IMR-90 (cell line): ENCODE results near the gene COX8A. TPM values are rescaled to one million over a fixed set of nuclear protein-coding genes. Genes with fewer than 3 reads are reported as not detected.

Source experiments
- ATAC-seq: fragments of 200-7000 bp; cut with Tn5 transposase; 2 replicates; pipeline ENCODE4 v1.9.1; 2020; ENCODE audit warnings: low read depth, mild to moderate bottlenecking, moderate library complexity
- BruUV-seq: library from RNA; stranded (reverse); fragments of 400-500 nt; replicated peaks from 2 replicates; lab custom pipeline; 2021; lab: Mats Ljungman, UMichigan
- CTCF ChIA-PET: fragments of 300-600 bp; formaldehyde crosslinking; extraction: SDS; loops from one replicate; lab custom pipeline; 2021; ENCODE audit warnings: antibody characterized with exemption; lab: Yijun Ruan, JAX
- POLR2A ChIA-PET: fragments of 300-600 bp; sonication (Branson Sonifier 250); formaldehyde crosslinking; loops from one replicate; lab custom pipeline; 2022; ENCODE audit warnings: antibody characterized with exemption; ENCODE audit not compliant: unreplicated experiment; lab: Charles Lee
- DNase-seq: peaks from one replicate; pipeline ENCODE4 v3.0.0; 2013
- H2AFZ ChIP-seq: replicated peaks from 2 replicates; pipeline ENCODE3; 2013; ENCODE audit warnings: low read length, mild to moderate bottlenecking; ENCODE audit not compliant: poor library complexity
- H2AK5ac ChIP-seq: 2 replicates; pipeline ENCODE4 v1.6.1; 2013; ENCODE audit warnings: low read depth, low read length, inconsistent platforms
- H2AK9ac ChIP-seq: replicated peaks from 2 replicates; pipeline ENCODE3; 2013; ENCODE audit warnings: mild to moderate bottlenecking, low read depth, low read length, moderate library complexity; ENCODE audit not compliant: poor library complexity
- H2BK120ac ChIP-seq: 2 replicates; pipeline ENCODE4 v1.6.1; 2013; ENCODE audit warnings: low read depth, low read length, inconsistent platforms
- H2BK15ac ChIP-seq: 3 replicates; pipeline ENCODE4 v1.6.1; 2013; ENCODE audit warnings: low read depth, low read length, inconsistent platforms
- H2BK20ac ChIP-seq: 2 replicates; pipeline ENCODE4 v1.6.1; 2013; ENCODE audit warnings: low read depth, mild to moderate bottlenecking, inconsistent platforms, low read length, moderate library complexity
- H2BK5ac ChIP-seq: 2 replicates; pipeline ENCODE4 v1.6.1; 2013; ENCODE audit warnings: mild to moderate bottlenecking, low read depth, low read length, inconsistent platforms; ENCODE audit not compliant: poor library complexity, severe bottlenecking
- H3K14ac ChIP-seq: replicated peaks from 2 replicates; pipeline ENCODE4 v1.6.1; 2013; ENCODE audit warnings: low read depth, low read length, inconsistent platforms
- H3K18ac ChIP-seq: 2 replicates; pipeline ENCODE4 v1.6.1; 2013; ENCODE audit warnings: low read depth, low read length, control low read depth
- H3K23ac ChIP-seq: 2 replicates; pipeline ENCODE4 v1.6.1; 2013; ENCODE audit warnings: low read depth, low read length, inconsistent platforms
- H3K27ac ChIP-seq: 2 replicates; pipeline ENCODE4 v1.5.1; 2013; ENCODE audit warnings: mild to moderate bottlenecking, control low read depth, low read length; ENCODE audit not compliant: insufficient read depth
- H3K27me3 ChIP-seq: 2 replicates; pipeline ENCODE4 v1.6.1; 2013; ENCODE audit warnings: low read length; ENCODE audit not compliant: control insufficient read depth, insufficient read depth
- H3K36me3 ChIP-seq: 2 replicates; pipeline ENCODE4 v1.6.1; 2013; ENCODE audit warnings: low read length, mixed read lengths; ENCODE audit not compliant: control insufficient read depth, insufficient read depth
- H3K4ac ChIP-seq: 2 replicates; pipeline ENCODE4 v1.6.1; 2013; ENCODE audit warnings: low read depth, low read length, inconsistent platforms
- H3K4me1 ChIP-seq: 2 replicates; pipeline ENCODE4 v1.6.1; 2013; ENCODE audit warnings: low read length, mixed read lengths; ENCODE audit not compliant: control insufficient read depth, insufficient read depth
- H3K4me2 ChIP-seq: 2 replicates; pipeline ENCODE4 v1.6.1; 2013; ENCODE audit warnings: low read depth, mild to moderate bottlenecking, control low read depth, low read length, moderate library complexity
- H3K4me3 ChIP-seq: 2 replicates; pipeline ENCODE4 v1.5.1; 2013; ENCODE audit warnings: low read depth, mild to moderate bottlenecking, control low read depth, low read length, moderate library complexity; ENCODE audit not compliant: insufficient read depth
- H3K56ac ChIP-seq: 2 replicates; pipeline ENCODE4 v1.6.1; 2013; ENCODE audit warnings: low read length, inconsistent platforms; ENCODE audit not compliant: insufficient read depth; ENCODE audit errors: extremely low read depth
- H3K79me1 ChIP-seq, 2 experiments: 2 replicates each; pipeline ENCODE4 v1.6.1; 2013; ENCODE audit warnings: low read length in 2 of 2, inconsistent platforms in 1 of 2, low read depth in 1 of 2
- H3K9ac ChIP-seq: 2 replicates; pipeline ENCODE4 v1.6.1; 2013; ENCODE audit warnings: low read depth, low read length, control low read depth
- H3K9me1 ChIP-seq: 2 replicates; pipeline ENCODE4 v1.6.1; 2013; ENCODE audit warnings: low read length, inconsistent platforms; ENCODE audit not compliant: insufficient read depth
- H3K9me3 ChIP-seq: 2 replicates; pipeline ENCODE4 v1.6.1; 2013; ENCODE audit warnings: low read length; ENCODE audit not compliant: control insufficient read depth, insufficient read depth
- H4K20me1 ChIP-seq: 2 replicates; pipeline ENCODE4 v1.6.1; 2013; ENCODE audit warnings: low read length, inconsistent platforms; ENCODE audit not compliant: insufficient read depth
- H4K5ac ChIP-seq: 2 replicates; pipeline ENCODE4 v1.6.1; 2013; ENCODE audit warnings: mild to moderate bottlenecking, low read depth, low read length, control low read depth
- H4K8ac ChIP-seq, 2 experiments: 2 replicates each; pipeline ENCODE4 v1.6.1; 2013; ENCODE audit warnings: low read depth in 2 of 2, low read length in 2 of 2, control low read depth in 1 of 2, inconsistent platforms in 1 of 2
- H4K91ac ChIP-seq: 2 replicates; pipeline ENCODE4 v1.6.1; 2013; ENCODE audit warnings: low read depth, low read length, inconsistent platforms; ENCODE audit not compliant: insufficient read depth
- BHLHE40 ChIP-seq: fragments of 150-350 bp; IDR thresholded peaks from 2 replicates; pipeline ENCODE4 v1.6.1; 2016; ENCODE audit warnings: mild to moderate bottlenecking, low read depth, low read length
- CHD1 ChIP-seq: IDR thresholded peaks from 2 replicates; pipeline ENCODE4 v1.6.1; 2012; ENCODE audit warnings: low read depth, low read length, improper control_type of control experiment
- FOS ChIP-seq: fragments of 150-350 bp; IDR thresholded peaks from 2 replicates; pipeline ENCODE4 v1.6.1; 2016; ENCODE audit warnings: low read depth, low read length
- MAFK ChIP-seq: IDR thresholded peaks from 2 replicates; pipeline ENCODE4 v1.6.1; 2012; ENCODE audit warnings: low read depth, low read length, improper control_type of control experiment
- MAZ ChIP-seq: IDR thresholded peaks from 2 replicates; pipeline ENCODE4 v1.6.1; 2012; ENCODE audit warnings: low read depth, mild to moderate bottlenecking, low read length, improper control_type of control experiment, moderate library complexity, borderline replicate concordance
- NFE2L2 ChIP-seq: fragments of 150-350 bp; IDR thresholded peaks from 2 replicates; pipeline ENCODE4 v1.6.1; 2016; ENCODE audit warnings: low read depth, mild to moderate bottlenecking, low read length
- RAD21 ChIP-seq: IDR thresholded peaks from 2 replicates; pipeline ENCODE4 v1.6.1; 2012; ENCODE audit warnings: low read length, improper control_type of control experiment
- RCOR1 ChIP-seq: IDR thresholded peaks from 2 replicates; pipeline ENCODE4 v1.6.1; 2012; ENCODE audit warnings: mild to moderate bottlenecking, low read length, improper control_type of control experiment; ENCODE audit not compliant: insufficient replicate concordance
- SMC3 ChIP-seq: fragments of 150-350 bp; IDR thresholded peaks from 2 replicates; pipeline ENCODE4 v1.6.1; 2016; ENCODE audit warnings: low read depth, mild to moderate bottlenecking, antibody characterized with exemption, low read length, moderate library complexity
- WGBS, 2 experiments: methylation state at CpG; one replicate each; pipeline versions ENCODE4 v1.1.5 to v1.1.7; 2013; ENCODE audit warnings: missing lambda C conversion rate in 2 of 2; ENCODE audit not compliant: insufficient read length in 1 of 2; ENCODE audit errors: extremely low coverage in 2 of 2; 5-methylcytosine and 5-hydroxymethylcytosine counted together
- dilution Hi-C: fragments of 300-500 bp; cut with HindIII; formaldehyde crosslinking; loops from one replicate; pipeline ENCODE4 v1.14.3; 2018; ENCODE audit warnings: low sequenced_read_pairs; ENCODE audit not compliant: unreplicated experiment
- in situ Hi-C: fragments of 300-500 bp; cut with MboI; formaldehyde crosslinking; loops from 3 replicates; pipeline ENCODE4 v1.14.3; 2019; ENCODE audit warnings: low sequenced_read_pairs, inconsistent platforms, mixed read lengths
- intact Hi-C: fragments of 100-400 bp; cut with micrococcal nuclease; formaldehyde crosslinking; loops from 2 replicates; pipeline ENCODE4 v1.10.0; 2022
- polyA plus RNA-seq, 3 experiments: library from polyadenylated mRNA; depleted of rRNA; stranded (reverse); fragments of >200 nt; gene quantifications; 2 replicates each; pipeline ENCODE4 v1.2.3, GENCODE V29; 2012; ENCODE audit warnings: low replicate concordance in 1 of 3
- total RNA-seq: library from RNA; depleted of rRNA; stranded (reverse); fragments of >200 nt; gene quantifications from 2 replicates; pipeline ENCODE4 v1.2.3, GENCODE V29; 2012
- TF ChIP-seq, protein P1 (sequence below): conservative IDR thresholded peaks from 2 replicates; pipeline ENCODE4 v1.5.1; 2012; ENCODE audit warnings: mild to moderate bottlenecking, low read depth, low read length, improper control_type of control experiment

Gene COX8A
- total and polyA plus RNA-seq, 2 of the 4 experiments (the other 2 are of a cell fraction): 250 to 598 TPM

GRCh38 chr11:64022125-64022784 lies 47.8 kb downstream of the COX8A start:
- H2BK120ac ChIP-seq: no peak overlapping the region
- intact Hi-C loops (no loop called here), in situ Hi-C loops (no loop called here), dilution Hi-C loops (no loop called here)
- H3K4me1 ChIP-seq: no peaks in the 10 kb centered on the region
- no peak overlapping the region for H2BK20ac ChIP-seq
- H3K14ac ChIP-seq: no peak overlapping the region
- no peak overlapping the region for H2AK5ac ChIP-seq
- no peak for DNase-seq
- H3K56ac ChIP-seq: no peak overlapping the region
- no peak overlapping the region for H4K91ac ChIP-seq
- H3K9me3 ChIP-seq: no peaks in the 10 kb centered on the region
- no peak overlapping the region for H3K18ac ChIP-seq
- H4K20me1 ChIP-seq: 0 out of 2 replicates have a peak, but pooled peaks cover 8% of the 10 kb centered on the region
- no peak overlapping the region for H2AK9ac ChIP-seq
- H3K27ac ChIP-seq: no peak overlapping the region
- H2AFZ ChIP-seq: no peak overlapping the region
- peaks cover 11% of the 10 kb centered on the region for H3K27me3 ChIP-seq
- ChIA-PET CTCF (no interaction called here), POLR2A (interaction anchor here (0.7 kb wide), 1 partner anchor 111 kb away, joined by 9 read pairs; no protein-coding TSS in a partner anchor)
- BruUV-seq: no TSS peak
- TF ChIP-seq FOS: no peak
- no peak for TF ChIP-seq CHD1
- TF ChIP-seq, protein P1, sequence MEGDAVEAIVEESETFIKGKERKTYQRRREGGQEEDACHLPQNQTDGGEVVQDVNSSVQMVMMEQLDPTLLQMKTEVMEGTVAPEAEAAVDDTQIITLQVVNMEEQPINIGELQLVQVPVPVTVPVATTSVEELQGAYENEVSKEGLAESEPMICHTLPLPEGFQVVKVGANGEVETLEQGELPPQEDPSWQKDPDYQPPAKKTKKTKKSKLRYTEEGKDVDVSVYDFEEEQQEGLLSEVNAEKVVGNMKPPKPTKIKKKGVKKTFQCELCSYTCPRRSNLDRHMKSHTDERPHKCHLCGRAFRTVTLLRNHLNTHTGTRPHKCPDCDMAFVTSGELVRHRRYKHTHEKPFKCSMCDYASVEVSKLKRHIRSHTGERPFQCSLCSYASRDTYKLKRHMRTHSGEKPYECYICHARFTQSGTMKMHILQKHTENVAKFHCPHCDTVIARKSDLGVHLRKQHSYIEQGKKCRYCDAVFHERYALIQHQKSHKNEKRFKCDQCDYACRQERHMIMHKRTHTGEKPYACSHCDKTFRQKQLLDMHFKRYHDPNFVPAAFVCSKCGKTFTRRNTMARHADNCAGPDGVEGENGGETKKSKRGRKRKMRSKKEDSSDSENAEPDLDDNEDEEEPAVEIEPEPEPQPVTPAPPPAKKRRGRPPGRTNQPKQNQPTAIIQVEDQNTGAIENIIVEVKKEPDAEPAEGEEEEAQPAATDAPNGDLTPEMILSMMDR: no peak
- no peak for TF ChIP-seq NFE2L2
- no peak for TF ChIP-seq SMC3
- no peak for TF ChIP-seq MAZ
- no peak for TF ChIP-seq MAFK
- TF ChIP-seq BHLHE40: no peak
- TF ChIP-seq RAD21: no peak
- TF ChIP-seq RCOR1: no peak
- WGBS, 2 experiments: 64% methylated on average over 7 of the region's 14 CpGs; no CpG with 5 or more reads in 1 of the 2 experiments
- no peaks in the 10 kb centered on the region for H3K79me1 ChIP-seq
- H4K5ac ChIP-seq: no peak overlapping the region
- no peaks in the 10 kb centered on the region for H3K36me3 ChIP-seq
- no peak for ATAC-seq
- no peak overlapping the region for H3K4me3 ChIP-seq
- no peak overlapping the region for H3K4ac ChIP-seq
- no peak overlapping the region for H3K4me2 ChIP-seq
- H3K9ac ChIP-seq: no peak overlapping the region
- no peak overlapping the region for H3K23ac ChIP-seq
- H2BK5ac ChIP-seq: no peak overlapping the region
- H4K8ac ChIP-seq: no peak overlapping the region
- H3K9me1 ChIP-seq: no peaks in the 10 kb centered on the region
- H2BK15ac ChIP-seq: no peak overlapping the region
